ENCODE data around the gene HSH2D.
"Not testable (repeated sequence)": the region's sequence is repeated elsewhere in the genome, so short reads cannot be mapped to it uniquely, and the experiment has no call there.

The HSH2D gene

DNA sequence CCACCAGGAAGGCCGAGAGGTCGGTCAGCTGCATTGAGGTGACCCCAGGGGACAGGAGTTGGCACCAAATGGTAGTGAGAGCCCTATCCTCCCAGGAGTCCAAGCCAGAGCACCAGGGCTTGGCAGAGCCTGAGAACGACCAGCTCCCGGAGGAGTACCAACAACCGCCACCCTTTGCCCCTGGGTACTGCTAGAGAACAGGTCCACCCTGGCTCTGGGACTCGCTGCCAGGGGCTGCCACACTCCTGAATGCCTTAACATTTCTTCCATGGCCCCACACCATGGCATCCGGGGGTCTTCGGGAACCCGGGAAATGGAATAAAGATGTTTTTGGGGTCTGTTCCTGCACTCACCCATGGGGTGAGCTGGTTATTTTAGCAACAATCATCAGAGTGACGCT lies 14.1 kb downstream of the HSH2D start:
- no peak for DNase-seq

DNA sequence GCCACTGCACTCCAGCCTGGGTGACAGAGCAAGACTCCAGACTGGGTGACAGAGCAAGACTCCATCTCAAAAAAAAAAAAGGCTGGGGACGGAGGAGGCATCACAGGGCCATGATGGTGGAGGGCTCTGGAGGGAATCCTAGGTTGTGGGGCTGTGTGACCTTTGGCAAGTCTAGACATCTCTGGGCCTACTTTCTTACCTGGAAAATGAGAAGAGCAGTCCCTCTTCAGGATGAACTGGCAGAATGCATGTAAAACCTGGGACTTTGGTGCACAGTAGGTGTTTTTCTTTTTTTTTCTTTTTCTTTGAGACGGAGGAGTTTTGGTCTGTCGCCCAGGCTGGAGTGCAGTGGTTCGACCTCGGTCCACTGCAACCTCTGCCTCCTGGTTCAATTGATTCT lies 16.2 kb downstream of the HSH2D start:
- no peak for DNase-seq

DNA sequence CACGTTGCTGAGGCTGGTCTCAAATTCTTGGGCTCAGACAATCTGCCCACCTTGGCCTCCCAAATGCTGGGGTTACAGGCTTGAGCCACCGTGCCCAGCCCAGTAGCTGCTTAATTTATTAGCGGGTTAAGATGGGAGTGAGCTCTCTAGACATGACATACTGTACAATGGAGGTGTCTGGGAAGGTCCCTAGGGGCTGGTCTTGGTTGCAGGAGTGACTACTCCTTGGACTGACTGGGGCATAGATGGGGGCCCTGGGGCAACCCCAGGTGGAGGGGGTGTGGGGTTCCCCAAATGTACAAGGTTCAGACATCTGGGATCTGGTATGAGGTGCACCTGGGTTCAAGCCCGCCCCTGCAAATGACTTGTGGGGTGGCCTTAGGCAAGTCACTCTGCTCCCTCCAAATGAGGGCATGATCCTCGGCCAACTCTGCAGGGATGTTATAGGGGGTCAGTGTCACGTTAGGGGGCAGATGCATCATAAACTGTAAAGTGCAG lies 17.0 kb downstream of the HSH2D start:
- no peak for DNase-seq

DNA sequence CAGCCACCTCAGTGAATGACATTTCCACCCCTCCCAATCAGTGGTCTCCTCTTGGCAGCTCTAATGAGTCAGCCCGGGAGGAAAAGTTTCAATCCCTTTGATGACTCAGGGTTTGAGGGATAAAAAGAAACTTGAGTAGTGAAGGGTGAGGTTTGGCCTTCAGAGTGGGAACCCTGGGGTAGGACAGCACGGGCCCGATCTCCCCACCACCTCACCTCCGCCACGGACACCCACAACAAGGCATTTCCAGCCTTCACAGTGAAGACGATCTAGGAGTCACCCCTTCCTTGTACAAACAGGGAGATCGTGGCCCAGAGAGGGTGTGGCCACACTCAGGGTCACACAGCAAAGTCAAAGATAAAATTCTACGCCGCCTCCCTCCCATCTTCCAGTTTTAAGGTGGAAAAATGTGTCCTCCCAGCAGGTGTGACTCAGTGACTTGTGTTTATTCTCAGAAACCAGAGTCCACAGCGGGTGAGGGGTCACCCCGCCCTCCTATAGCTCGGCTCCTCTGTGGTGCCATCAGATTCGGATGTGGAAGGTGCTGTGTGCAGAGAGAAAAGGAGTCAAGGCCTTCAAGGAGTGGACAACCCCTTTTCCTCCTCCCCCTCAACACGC lies 17.6 kb downstream of the HSH2D start:
- DNase-seq: no peak

DNA sequence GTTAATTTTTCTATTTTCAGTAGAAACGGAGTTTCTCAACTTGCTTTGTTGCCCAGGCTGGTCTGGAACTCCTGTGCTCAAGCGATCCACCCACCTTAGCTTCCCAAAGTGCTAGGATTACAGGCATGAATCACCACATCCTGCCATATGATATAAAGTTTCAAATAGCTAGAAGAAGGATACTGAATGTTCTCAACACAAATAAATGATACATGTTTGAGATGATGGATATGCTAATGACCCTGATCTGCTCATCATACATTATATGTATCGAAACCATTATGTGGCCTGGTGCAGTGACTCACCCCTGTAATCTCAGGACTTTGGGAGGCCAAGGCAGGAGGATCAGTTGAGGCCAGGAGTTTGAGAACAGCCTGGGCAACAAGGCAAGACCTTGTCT lies 18.4 kb downstream of the HSH2D start:
- DNase-seq: no peak

DNA sequence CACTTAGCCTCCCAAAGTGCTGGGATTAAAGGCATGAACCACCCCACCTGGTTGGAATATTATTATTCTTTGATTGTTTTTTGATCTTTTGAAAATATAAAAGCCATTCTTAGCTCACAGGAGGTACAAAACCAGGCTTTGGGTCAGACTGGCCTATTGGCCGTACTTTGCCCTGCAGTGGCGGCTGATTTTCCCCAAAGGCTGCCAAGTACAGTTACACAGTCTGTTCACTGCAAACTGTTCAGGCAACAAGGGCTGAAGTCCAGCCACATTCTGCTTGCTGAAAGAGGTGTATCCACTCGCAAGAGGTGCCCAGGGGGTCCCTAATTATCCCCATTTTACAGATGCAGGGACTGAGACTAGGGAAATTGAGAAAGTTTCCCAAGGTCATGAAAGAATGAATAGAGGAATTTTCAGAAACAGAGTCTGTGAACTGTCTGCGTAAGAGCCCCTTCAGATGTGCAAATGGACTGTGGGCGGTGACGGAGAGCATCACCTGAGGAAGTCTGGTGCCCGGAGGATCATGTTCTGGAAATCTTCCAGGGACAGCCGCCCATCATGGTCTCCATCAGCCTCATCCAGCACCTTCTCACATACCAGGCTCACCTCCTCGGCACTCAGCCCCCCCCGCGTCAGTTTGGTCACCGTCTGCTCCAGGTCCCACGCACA lies 20.9 kb downstream of the HSH2D start:
- no peak for DNase-seq

DNA sequence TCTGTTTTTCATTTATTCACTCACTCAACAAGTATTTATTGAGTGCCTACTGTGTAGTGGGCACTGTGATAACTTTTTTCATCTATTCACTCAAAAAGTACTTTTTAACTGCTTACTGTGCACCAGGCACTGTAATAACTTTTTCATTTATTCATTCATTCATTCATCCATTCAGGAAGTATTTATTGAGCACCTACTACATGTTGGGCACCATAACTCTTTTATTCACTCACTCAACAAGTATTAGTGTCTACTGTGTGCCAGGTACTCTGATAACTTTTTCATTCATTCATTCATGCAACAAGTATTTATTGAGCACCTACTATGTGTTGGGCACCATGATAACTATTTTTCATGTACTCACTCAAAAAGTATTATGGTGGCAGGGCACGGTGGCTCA lies 22.9 kb downstream of the HSH2D start:
- no peak for DNase-seq

DNA sequence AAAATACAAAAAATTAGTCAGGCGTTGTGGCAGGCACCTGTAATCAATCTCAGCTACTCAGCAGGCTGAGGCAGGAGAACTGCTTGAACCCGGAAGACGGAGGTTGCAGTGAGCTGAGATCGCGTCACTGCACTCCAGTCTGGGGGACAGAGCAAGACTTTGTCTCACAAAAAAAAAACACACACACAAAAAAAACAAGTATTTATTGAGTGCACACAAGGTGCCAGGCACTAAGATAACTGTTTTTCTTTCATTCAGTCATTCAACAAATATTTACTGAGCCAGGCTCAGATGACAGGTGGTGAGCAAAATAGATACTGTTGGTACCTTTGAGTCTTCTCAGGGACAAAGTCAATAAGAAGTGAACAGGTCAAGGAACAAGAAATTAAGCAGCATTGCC lies 23.6 kb downstream of the HSH2D start:
- DNase-seq: no peak

DNA sequence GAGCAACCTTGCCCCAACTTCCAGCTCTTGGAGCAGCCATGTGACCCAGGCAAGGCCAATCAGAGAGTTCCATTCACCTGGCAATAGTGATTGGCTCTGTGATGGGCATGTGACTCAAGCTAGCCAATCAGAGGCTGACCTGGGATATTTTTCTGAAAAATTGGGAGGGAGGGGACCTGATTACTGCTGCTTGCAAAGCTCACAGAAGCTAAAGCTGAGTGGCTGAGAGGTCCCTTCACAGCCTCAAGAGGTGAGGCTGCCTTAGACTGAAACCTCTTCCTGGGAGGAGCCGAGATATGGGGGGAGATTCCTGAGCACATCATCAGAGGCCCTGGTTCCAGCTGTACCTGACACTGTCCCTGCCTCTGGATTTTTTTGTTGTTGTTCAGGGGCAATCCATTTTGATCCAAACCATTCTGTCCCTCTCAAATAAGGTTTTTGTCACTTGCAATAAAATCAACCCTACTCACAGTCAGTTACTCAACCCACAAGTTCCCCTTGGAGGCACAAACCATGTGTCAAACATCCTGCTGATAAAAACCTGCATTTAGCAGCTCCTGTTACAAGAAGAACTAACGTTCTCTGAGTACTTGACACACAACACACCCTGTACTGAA lies 25.1 kb downstream of the HSH2D start:
- DNase-seq: no peak

DNA sequence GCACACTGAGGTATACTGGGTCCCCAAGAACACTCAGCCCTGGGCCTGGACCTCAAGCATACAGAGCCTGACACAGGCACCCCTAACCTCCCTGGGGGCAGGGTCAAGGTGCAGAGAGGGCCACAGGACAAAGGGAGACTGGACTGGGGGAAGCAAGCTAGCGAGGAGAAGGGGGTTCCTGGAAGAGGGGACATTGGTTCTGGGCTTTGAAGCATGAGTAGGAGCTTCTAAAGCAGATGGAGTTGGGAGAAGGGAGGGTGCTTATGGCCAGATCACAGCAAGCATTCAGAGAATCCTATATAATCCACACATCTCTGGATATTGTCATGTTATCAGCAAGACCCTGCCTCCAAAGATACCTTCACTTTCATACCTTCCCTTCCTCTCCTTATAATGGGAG lies 26.6 kb downstream of the HSH2D start:
- no peak for DNase-seq

DNA sequence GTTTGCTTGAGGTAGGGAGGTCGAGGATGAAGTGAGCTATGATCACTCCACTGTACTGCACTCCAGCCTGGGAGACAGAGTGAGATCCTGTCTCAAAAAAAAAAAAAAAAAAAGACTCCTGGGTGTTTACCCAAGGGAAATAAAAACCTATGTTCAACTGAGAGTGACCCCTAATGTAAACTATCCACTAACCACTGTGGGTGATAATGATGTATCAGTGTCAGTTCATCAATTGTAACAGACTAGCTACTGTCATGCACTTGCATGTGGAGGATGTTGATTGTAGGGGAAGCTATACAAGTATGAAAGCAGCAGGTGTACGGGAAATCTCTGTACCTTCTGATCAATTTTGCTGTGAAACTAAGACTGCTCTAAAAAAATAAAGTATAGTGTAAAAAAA lies 32.5 kb downstream of the HSH2D start:
- no peak for DNase-seq

DNA sequence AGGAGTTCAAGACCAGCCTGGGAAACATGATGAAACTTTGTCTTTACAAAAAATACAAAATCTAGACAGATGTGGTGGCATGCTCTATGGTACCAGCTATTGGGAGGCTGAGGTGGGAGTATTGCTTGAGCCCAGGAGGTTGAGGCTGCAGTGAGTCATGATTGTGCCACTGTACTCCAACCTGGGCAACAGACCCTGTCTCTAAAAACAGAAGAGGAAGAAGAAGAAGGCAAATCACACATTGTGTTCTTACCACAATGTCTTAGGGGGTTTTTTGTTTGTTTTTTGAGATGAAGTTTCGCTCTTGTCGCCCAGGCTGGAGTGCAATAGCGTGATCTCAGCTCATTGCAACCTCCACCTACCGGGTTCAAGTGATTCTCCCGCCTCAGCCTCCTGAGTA lies 35.4 kb downstream of the HSH2D start:
- not testable (repeated sequence) for DNase-seq

DNA sequence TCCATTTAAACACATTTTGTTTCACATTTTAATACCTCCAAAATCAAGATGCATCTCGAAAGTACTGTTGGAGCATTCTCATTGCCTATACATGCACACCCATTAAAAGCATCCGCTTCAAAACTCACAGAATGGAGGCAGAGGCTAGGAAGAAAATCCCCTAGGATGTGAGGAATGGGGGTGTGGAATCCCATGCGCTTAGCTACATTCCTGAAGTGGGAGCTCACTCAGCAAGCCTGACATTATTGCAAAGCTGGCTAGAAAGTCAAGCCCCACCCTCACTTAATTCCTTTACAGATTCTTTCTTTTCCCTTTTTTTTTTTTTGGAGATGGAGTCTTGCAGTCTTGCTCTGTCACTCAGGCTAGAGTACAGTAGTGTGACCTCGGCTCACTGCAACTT lies 37.1 kb downstream of the HSH2D start:
- no peak for DNase-seq

DNA sequence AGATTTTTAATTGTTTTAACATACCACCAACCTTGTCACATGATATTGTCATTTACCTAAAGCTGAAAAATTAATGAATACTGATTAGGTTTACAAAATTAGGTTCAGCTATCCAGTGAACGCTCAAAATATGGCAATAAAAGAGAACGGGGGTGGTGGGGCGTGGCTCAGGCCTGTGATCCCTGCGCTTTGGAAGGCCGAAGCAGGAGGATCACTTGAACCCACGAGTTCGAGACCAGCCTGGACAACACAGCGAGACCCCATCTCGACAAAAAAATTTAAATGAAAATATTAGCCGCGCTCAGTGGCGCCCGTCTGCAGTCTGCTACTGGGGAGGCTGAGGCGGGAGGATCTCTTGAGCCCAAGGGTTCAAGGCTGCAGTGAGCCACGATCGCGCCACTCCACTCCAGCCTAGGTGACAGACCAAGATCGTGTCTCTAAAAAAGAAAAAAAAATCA lies 41.2 kb downstream of the HSH2D start:
- DNase-seq: no peak

DNA sequence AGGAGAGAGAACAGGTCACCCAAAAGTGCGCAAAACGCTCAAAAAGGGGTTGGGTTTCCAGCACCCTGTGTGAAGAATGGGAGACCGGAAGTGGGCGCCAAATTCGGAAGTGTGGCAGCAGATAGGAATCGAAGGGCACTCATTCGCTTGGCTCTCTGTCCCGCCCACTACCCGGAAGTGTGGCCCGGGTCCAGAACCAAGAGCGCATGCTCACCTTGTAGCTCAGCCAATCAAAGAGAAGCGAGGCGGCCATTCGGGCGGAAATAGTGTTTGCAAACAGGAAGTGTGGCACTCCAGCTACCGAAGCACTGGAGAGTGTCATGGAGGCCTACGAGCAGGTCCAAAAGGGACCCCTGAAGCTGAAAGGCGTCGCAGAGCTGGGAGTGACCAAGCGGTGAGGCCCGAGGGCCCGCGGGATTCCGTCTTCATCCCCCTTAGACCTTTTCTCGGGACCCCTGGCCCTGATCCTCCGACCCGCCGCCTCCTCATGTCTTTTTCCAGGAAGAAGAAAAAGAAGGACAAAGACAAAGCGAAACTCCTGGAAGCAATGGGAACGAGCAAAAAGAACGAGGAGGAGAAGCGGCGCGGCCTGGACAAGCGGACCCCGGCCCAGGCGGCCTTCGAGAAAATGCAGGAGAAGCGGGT lies 41.8 kb downstream of the HSH2D start, which contains the start of gene FAM32A:
Gene FAM32A (plus strand): TSS at position 288 of the 645 bp plus-strand sequence. CDS start 33 bp downstream, at position 321.
- peak; percentile 79 for DNase-seq

DNA sequence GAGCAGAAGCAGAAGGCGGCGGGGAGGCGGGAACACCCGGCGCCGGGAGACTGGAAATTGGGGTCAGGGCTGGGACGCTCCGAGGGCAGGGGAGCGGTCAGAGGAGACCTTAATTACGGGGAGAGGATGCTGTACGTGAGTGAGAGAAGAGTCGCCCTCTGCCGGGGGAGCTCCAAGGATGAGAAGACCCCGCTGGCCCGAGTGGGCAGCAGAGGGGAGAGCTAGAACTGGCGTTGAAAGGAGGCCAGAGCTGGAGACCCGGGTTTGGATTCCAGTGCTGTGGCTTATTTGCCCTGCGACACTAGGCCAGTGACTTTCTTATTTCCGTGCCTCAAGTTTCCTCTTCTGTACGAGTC lies 42.3 kb downstream of the HSH2D start:
- no peak for DNase-seq

DNA sequence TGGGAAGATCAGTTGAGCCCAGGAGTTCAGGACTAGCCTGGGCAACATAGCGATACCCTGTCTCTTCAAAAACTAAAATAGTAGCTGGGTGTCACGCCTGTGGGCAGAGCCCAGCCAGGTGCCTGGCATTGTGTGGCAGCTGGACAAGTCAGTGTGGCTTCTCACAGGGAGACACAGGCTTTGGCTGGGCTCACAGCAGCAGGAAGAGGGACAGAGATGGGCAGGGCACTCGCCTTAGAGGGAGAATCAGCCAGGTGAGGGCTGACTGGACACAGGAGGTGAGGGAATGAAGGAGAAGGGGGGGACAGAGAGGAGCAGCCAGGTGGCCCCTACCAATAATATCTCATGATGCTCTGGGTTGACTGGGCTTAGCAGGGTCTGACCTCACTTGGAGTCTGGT lies 45.0 kb downstream of the HSH2D start:
- no peak for DNase-seq

DNA sequence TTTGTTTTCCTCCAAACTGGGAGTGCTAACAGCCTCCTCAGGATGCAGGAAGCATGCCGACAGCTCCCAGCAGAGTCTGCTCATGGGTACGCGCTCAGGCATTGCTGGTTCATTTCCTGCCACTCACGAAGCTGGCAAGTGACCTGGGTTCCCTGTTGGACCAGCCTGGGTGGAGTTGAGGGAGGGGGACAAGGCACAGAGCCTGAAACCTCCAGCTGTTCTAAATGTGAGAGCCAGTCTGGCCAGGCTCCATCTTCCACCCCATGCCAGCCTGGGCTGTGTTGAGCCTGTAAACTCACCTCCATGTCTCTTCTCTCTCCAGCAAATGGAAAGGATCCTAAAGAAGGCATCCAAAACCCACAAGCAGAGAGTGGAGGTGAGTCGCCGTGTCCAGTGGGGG lies 46.7 kb downstream of the HSH2D start:
- no peak for DNase-seq

DNA sequence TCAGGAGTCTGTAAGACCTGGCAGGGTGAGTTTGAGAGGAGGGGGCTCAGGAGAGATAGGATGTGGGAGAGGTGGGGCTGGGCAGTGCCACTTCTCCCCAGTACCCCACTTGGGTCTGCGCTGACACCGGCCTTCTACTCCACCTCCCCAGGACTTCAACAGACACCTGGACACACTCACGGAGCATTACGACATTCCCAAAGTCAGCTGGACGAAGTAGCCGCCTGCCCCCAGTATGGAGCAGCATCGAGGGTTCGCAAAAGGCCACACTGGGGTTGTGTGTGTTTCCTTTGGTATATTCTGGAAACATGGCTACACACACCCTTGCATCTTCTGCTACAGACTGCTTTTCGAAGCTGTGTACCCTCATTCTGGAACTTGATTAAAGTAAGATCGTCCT lies 47.3 kb downstream of the HSH2D start:
- no peak for DNase-seq

DNA sequence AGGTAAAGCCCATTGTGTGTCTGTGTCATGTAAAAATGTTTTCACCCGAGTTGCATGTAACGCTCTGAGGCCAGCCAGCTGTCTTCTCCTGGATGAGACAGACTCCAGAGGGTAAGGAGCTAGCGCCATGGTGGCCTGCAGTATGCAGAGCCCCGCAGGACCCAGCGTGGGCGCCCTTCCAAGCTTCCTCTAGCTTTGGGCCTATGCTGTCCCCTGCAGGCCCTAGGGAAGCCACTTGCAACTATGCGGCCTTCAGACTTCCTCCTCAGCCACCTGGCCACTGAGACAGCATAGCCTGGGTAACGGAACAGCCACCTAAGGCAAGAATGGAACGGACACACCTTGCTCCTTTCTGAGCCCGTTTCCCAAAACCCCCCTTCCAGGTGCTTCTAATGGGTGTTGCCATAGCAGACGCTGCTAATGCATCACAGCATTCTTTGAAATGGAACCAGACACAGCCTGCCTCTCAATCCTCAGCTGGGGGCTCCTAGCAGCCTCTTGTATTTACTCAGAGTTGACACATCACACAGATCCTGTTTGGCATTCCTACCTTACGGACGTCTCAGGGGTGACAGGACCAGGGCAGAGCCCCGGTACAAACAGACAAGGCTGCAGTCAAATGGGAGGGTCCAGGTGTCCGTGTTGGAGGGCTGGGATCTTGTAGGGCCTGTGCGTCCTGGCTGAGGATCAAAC lies 47.9 kb downstream of the HSH2D start:
- DNase-seq: no peak

DNA sequence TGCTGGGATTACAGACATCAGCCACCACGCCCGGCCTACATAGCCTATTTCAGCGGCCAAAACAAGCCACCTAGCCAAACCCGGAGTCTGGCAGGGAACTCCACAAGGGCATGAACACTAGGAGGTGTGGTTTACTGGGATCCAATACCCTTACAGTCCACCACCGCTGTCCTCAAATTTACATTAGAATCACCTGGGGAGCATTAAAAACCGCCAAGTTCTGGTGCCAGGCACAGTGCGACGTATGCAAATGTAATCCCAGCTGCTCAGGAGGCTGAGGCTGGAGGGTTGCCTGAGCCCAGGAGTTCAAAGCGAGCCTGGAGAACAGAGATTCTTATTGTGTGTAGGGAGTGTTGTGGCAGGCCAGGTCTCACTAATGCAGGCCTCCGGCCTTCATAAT lies 50.0 kb downstream of the HSH2D start:
- no peak for DNase-seq

DNA sequence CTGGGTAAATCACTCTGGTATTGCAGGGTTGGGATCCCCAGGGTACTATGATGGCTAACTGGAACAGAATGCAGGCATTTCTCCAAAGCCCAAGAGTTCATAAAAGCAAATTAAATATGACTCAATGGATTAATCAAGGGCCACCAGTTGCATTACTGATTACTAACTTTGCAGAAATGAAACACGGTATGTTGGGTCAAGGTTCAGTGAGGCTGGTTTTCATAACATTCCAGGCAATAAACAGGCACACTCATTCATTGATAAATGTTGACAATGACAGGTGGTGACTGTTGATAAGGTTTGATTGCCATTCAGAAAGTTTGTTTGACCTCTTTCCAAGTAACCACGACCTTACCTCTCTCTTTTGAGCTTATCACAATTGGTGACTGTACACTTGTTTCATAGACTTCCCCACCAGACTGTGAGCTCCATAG lies 53.7 kb downstream of the HSH2D start:
- no peak for DNase-seq

All from right kidney (tissue), 1 donor.